ENCODE results near the gene ZNF132. TPM values are rescaled to one million over a fixed set of nuclear protein-coding genes. Genes with fewer than 3 reads are reported as not detected.
"Not testable (repeated sequence)": the region's sequence is repeated elsewhere in the genome, so short reads cannot be mapped to it uniquely, and the experiment has no call there.

Gene ZNF132
- total RNA-seq, 2 donors from 2014 or later: 2.1 to 3.8 TPM

- H3K36me3 Mint-ChIP-seq (ENCODE audit: low read depth): peaks cover 34% of the 10 kb centered on the region
- peaks cover 10% of the 10 kb centered on the region for H3K4me1 Mint-ChIP-seq
- no peaks in the 10 kb centered on the region for H3K27me3 Mint-ChIP-seq
- no peaks in the 10 kb centered on the region for H3K9me3 Mint-ChIP-seq
- peak overlapping the region; percentile 17 for H3K27ac Mint-ChIP-seq
- ATAC-seq (replicated peaks): no peak
- peak overlapping the region; percentile 88 for H3K4me3 Mint-ChIP-seq
Measured at GRCh38 chr19:58474291-58474996, 34.5 kb upstream of the ZNF132 start.

GRCh38 chr19:58473775-58474174 is 33.8 kb upstream of the ZNF132 start:
- Mint-ChIP-seq H3K27me3 (no peaks in the 10 kb centered on the region), H3K4me3 (peak overlapping the region; percentile 88), H3K9me3 (no peaks in the 10 kb centered on the region), H3K36me3 (ENCODE audit: low read depth) (peaks cover 35% of the 10 kb centered on the region), H3K27ac (peak overlapping the region; percentile 17), H3K4me1 (peaks cover 10% of the 10 kb centered on the region)
- no peak for ATAC-seq (replicated peaks)

GRCh38 chr19:58471736-58472135 is 31.8 kb upstream of the ZNF132 start:
- no peak for ATAC-seq (replicated peaks)
- H3K9me3 Mint-ChIP-seq: no peaks in the 10 kb centered on the region
- H3K27me3 Mint-ChIP-seq: no peaks in the 10 kb centered on the region
- H3K27ac Mint-ChIP-seq: no peak overlapping the region
- peaks cover 35% of the 10 kb centered on the region for H3K36me3 Mint-ChIP-seq (ENCODE audit: low read depth)
- H3K4me3 Mint-ChIP-seq: no peak overlapping the region
- H3K4me1 Mint-ChIP-seq: peaks cover 11% of the 10 kb centered on the region

DNA sequence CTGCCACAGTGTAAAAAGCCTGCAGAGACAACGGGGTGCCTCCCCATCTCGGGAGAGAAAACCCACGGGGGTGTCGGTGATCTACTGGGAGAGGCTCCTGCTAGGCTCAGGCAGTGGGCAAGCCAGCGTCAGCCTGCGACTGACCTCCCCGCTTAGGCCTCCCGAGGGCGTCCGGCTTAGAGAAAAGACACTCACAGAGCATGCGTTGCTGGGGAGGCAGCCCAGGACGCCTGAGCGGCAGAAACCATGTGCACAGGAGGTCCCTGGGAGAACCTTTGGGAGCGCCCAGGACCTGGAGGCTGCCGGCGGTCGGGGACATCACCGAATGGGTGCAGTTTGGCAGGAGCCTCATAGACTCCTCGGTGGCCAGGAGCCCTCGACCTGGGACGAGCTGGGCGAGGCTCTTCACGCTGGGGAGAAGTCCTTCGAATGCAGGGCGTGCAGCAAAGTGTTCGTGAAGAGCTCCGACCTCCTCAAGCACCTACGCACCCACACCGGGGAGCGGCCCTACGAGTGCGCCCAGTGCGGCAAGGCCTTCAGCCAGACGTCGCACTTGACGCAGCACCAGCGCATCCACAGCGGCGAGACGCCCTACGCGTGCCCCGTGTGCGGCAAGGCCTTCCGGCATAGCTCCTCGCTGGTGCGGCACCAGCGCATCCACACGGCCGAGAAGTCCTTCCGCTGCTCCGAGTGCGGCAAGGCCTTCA is 31.0 kb upstream of the ZNF132 start:
- not testable (repeated sequence) for H3K4me1 Mint-ChIP-seq; H3K27ac Mint-ChIP-seq; ATAC-seq (replicated peaks); H3K9me3 Mint-ChIP-seq; H3K4me3 Mint-ChIP-seq; H3K27me3 Mint-ChIP-seq
- H3K36me3 Mint-ChIP-seq (ENCODE audit: low read depth): peaks cover 35% of the 10 kb centered on the region

- Mint-ChIP-seq H3K4me1 (peaks cover 6% of the 10 kb centered on the region), H3K27ac (no peak overlapping the region), H3K4me3 (no peak overlapping the region), H3K9me3 (no peaks in the 10 kb centered on the region), H3K27me3 (no peaks in the 10 kb centered on the region), H3K36me3 (ENCODE audit: low read depth) (peaks cover 35% of the 10 kb centered on the region)
- ATAC-seq (replicated peaks): no peak
Measured at GRCh38 chr19:58469241-58470013, 29.5 kb upstream of the ZNF132 start.

- H3K4me3 Mint-ChIP-seq: peak overlapping the region; percentile 85
- H3K36me3 Mint-ChIP-seq (ENCODE audit: low read depth): peaks cover 35% of the 10 kb centered on the region
- H3K4me1 Mint-ChIP-seq: peaks cover 6% of the 10 kb centered on the region
Measured at GRCh38 chr19:58468216-58468839, 28.4 kb upstream of the ZNF132 start.

DNA sequence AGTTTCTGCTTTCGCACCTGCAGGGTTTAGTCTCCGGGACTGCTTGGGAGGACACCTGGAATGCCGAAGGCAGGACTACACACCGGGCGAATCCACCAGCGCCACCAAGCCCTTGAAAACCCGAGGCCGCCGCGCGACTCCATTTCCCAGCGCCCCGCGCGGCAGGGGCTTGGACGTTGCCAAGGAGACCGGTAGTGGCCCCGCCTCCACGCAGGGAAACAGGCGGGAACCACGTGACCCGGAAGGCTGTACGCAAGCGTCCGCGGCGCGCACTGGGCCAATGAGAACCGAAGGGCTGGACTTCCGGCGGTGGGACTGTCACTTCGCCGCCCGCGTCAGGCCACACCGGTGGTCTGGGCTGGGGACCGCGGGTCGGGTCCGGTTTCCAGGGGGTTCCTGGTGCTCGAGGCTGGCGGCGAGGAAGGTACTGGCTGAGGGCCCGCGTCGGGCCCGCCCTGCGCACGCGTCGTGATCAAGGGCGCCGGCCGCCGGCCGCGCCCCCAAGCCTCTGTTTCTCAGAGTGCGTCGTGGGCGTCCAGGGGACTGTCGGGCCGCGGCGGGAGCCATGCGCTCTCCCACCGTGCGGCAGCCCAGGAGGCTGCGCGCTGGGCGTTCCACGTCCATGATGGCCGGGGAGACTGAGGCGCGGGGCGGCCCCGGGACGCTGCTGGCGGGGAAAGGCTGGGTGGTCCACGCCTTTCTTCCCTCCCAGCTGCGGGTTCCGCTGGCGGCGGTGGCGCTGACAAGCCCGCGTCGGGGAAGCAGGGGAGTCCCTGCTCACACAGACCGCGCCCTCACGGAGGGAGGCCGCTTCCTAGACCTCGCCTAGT is 27.0 kb upstream of the ZNF132 start, which contains the start of gene ZNF324:
TSS of gene ZNF324 (plus strand) at position 321 of the 830 bp plus-strand sequence. CDS start 2,106 bp downstream, outside the sequence.
- ATAC-seq (replicated peaks): peak; percentile 99
- Mint-ChIP-seq H3K4me3 (peak within 1 kb of the TSS; percentile 85), H3K4me1 (peaks cover 6% of the 10 kb centered on the region), H3K9me3 (no peaks in the 10 kb centered on the region), H3K27me3 (no peaks in the 10 kb centered on the region), H3K27ac (peak within 1 kb of the TSS; percentile 79), H3K36me3 (ENCODE audit: low read depth) (peaks cover 21% of the 10 kb centered on the region)

More at GRCh38 chr19:58468216-58468839, 28.4 kb upstream of the ZNF132 start:
- Mint-ChIP-seq H3K9me3 (no peaks in the 10 kb centered on the region), H3K27ac (peak overlapping the region; percentile 79), H3K27me3 (no peaks in the 10 kb centered on the region)
- no peak for ATAC-seq (replicated peaks)

DNA sequence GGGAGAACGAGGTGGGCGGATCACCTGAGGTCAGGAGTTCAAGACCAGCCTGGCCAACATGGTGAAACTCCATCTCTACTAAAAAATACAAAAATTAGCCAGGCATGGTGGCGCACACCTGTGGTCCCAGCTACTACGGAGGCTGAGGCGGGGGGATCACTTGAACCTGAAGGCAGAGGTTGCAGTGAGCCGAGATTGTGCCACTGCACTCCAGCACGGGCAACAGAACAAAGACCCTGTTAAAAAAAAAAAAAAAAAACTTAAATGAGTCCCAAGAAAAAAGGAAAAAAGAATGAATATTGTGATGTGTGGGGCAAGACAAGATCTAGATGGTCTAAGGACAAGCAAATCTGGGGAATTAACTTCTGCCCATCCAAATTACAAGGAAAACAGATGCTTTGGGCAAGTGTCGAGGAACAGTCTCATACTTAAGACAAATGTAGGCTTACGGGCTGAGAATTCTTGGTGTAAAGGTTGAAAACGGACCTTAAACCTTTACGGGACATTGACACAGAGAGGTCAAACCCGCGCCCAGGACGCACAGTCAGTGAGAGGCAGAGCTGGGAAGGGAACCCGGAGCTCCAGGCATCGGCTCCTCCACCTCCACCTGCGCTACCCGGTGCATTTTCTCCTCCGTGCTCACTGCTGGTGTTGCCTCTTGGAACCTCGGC is 26.3 kb upstream of the ZNF132 start:
- H3K27ac Mint-ChIP-seq: peak overlapping the region; percentile 48
- H3K9me3 Mint-ChIP-seq: no peaks in the 10 kb centered on the region
- H3K27me3 Mint-ChIP-seq: no peaks in the 10 kb centered on the region

GRCh38 chr19:58460039-58460438 is 20.1 kb upstream of the ZNF132 start:
- H3K36me3 Mint-ChIP-seq (ENCODE audit: low read depth): peaks cover 7% of the 10 kb centered on the region
- no peak overlapping the region for H3K4me3 Mint-ChIP-seq
- no peaks in the 10 kb centered on the region for H3K27me3 Mint-ChIP-seq
- no peaks in the 10 kb centered on the region for H3K9me3 Mint-ChIP-seq
- H3K4me1 Mint-ChIP-seq: no peaks in the 10 kb centered on the region
- H3K27ac Mint-ChIP-seq: no peak overlapping the region
- ATAC-seq (replicated peaks): no peak

More for the DNA sequence above, 26.3 kb upstream of the ZNF132 start:
- H3K4me1 Mint-ChIP-seq: peaks cover 6% of the 10 kb centered on the region
- peak overlapping the region; percentile 85 for H3K4me3 Mint-ChIP-seq
- ATAC-seq (replicated peaks): peak; percentile 23
- H3K36me3 Mint-ChIP-seq (ENCODE audit: low read depth): peaks cover 16% of the 10 kb centered on the region

DNA sequence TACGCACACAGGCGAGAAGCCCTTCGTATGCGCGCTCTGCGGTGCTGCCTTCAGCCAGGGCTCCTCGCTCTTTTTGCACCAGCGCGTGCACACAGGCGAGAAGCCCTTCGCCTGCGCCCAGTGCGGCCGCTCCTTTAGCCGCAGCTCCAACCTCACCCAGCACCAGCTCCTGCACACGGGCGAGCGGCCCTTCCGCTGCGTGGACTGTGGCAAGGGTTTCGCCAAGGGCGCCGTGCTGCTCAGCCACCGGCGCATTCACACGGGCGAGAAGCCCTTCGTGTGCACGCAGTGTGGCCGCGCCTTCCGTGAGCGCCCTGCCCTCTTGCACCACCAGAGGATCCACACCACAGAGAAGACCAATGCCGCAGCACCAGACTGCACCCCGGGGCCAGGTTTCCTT is 16.2 kb upstream of the ZNF132 start:
- Mint-ChIP-seq H3K36me3 (ENCODE audit: low read depth) (peaks cover 15% of the 10 kb centered on the region), H3K4me1 (peaks cover 7% of the 10 kb centered on the region), H3K27ac (no peak overlapping the region), H3K4me3 (no peak overlapping the region), H3K9me3 (no peaks in the 10 kb centered on the region), H3K27me3 (no peaks in the 10 kb centered on the region)
- ATAC-seq (replicated peaks): no peak

- no peak overlapping the region for H3K27ac Mint-ChIP-seq
- H3K9me3 Mint-ChIP-seq: no peaks in the 10 kb centered on the region
- H3K4me1 Mint-ChIP-seq: peaks cover 13% of the 10 kb centered on the region
- no peaks in the 10 kb centered on the region for H3K27me3 Mint-ChIP-seq
- no peak overlapping the region for H3K4me3 Mint-ChIP-seq
- no peak for ATAC-seq (replicated peaks)
- H3K36me3 Mint-ChIP-seq (ENCODE audit: low read depth): peaks cover 15% of the 10 kb centered on the region
Measured at GRCh38 chr19:58455306-58455705, 15.4 kb upstream of the ZNF132 start.

DNA sequence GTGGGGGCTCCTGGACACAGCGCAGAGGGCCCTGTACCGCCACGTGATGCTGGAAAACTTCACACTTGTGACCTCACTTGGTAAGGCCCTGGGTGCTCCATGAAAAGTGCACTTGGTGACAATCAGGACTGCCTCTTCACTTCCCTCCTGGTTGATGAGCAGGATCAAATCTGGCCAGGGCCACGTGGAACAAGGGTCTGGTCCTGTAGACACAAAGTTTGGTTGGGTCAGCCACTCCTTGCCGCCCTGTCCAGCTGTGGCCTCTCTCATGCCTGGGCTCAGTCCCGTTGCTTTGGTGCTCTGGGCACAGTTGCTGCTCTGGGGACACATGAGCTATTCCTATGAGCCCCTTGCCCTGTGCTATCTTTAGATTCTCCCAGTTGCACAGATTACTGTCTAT is 13.8 kb upstream of the ZNF132 start:
- no peak for ATAC-seq (replicated peaks)
- no peak overlapping the region for H3K27ac Mint-ChIP-seq
- peaks cover 20% of the 10 kb centered on the region for H3K4me1 Mint-ChIP-seq
- H3K27me3 Mint-ChIP-seq: no peaks in the 10 kb centered on the region
- peaks cover 15% of the 10 kb centered on the region for H3K36me3 Mint-ChIP-seq (ENCODE audit: low read depth)
- H3K4me3 Mint-ChIP-seq: no peak overlapping the region
- H3K9me3 Mint-ChIP-seq: peaks cover 3% of the 10 kb centered on the region

Measured in activated T-helper 17 cell treated with anti-CD3 and anti-CD28 coated beads, Interleukin-2, amount 50 U/mL, for 72 hours (primary cell).